Neural cell (in vitro differentiated cells): ENCODE results near the gene CLDN17. TPM values are rescaled to one million over a fixed set of nuclear protein-coding genes. Genes with fewer than 3 reads are reported as not detected.

ENCODE experiments used
- H2AFZ ChIP-seq: fragments of 200-600, 300-800 bp; sonication (generic), shearing (Covaris generic); 2 replicates; pipeline ENCODE4 v1.6.0; 2014; ENCODE audit warnings: low read depth, mild to moderate bottlenecking, antibody characterized with exemption, low read length, moderate library complexity
- H3F3A ChIP-seq: fragments of 200-600 bp; shearing (Covaris generic); 2 replicates; pipeline ENCODE4 v1.6.1; 2016; ENCODE audit warnings: mild to moderate bottlenecking, moderate library complexity, mixed read lengths, antibody characterized with exemption, low read length; ENCODE audit not compliant: insufficient read depth, poor library complexity, severe bottlenecking
- H3K27ac ChIP-seq: fragments of 200-600, 300-800 bp; sonication (generic), shearing (Covaris generic); 2 replicates; pipeline ENCODE4 v1.5.1; 2014; ENCODE audit warnings: mild to moderate bottlenecking, low read length, moderate library complexity
- H3K27me3 ChIP-seq: fragments of 300-800, 200-600 bp; sonication (generic), shearing (Covaris generic); 2 replicates; pipeline ENCODE4 v1.6.0; 2014; ENCODE audit warnings: mild to moderate bottlenecking, low read depth, low read length, moderate library complexity; ENCODE audit not compliant: insufficient read depth
- H3K36me3 ChIP-seq: fragments of 300-800, 200-600 bp; sonication (generic), shearing (Covaris generic); 2 replicates; pipeline ENCODE4 v1.5.1; 2014; ENCODE audit warnings: mild to moderate bottlenecking, antibody characterized with exemption, low read length, moderate library complexity; ENCODE audit not compliant: insufficient read depth
- H3K4me2 ChIP-seq: fragments of 300-800, 200-600 bp; sonication (generic), shearing (Covaris generic); 2 replicates; pipeline ENCODE4 v1.6.0; 2014; ENCODE audit warnings: mild to moderate bottlenecking, low read length
- H3K4me3 ChIP-seq: fragments of 300-800, 200-600 bp; sonication (generic), shearing (Covaris generic); 2 replicates; pipeline ENCODE4 v1.5.1; 2014; ENCODE audit warnings: mild to moderate bottlenecking, low read length, moderate library complexity
- H3K79me2 ChIP-seq: fragments of 200-600 bp; shearing (Covaris generic); replicated peaks from 2 replicates; pipeline ENCODE4 v1.6.0; 2014; ENCODE audit warnings: mild to moderate bottlenecking, low read length, moderate library complexity; ENCODE audit not compliant: insufficient read depth
- H3K9ac ChIP-seq: fragments of 300-800, 200-600 bp; sonication (generic), shearing (Covaris generic); 2 replicates; pipeline ENCODE4 v1.6.1; 2016; ENCODE audit warnings: mild to moderate bottlenecking, low read length, mixed read lengths
- H3K9me2 ChIP-seq: fragments of 200-600 bp; shearing (Covaris generic); 2 replicates; pipeline ENCODE4 v1.6.1; 2016; ENCODE audit warnings: mild to moderate bottlenecking, low read length, mixed read lengths; ENCODE audit not compliant: insufficient read depth
- H3K9me3 ChIP-seq: fragments of 200-600, 300-800 bp; sonication (generic), shearing (Covaris generic); 2 replicates; pipeline ENCODE4 v1.6.1; 2016; ENCODE audit warnings: mild to moderate bottlenecking, mixed run types, low read length, moderate library complexity, mixed read lengths
- H4K20me1 ChIP-seq: fragments of 200-600 bp; shearing (Covaris generic); 2 replicates; pipeline ENCODE4 v1.6.1; 2016; ENCODE audit warnings: mild to moderate bottlenecking, mixed run types; ENCODE audit not compliant: insufficient read depth
- CTCF ChIP-seq: fragments of 450-650 bp; IDR thresholded peaks from 2 replicates; pipeline ENCODE4 v1.5.1; 2014; ENCODE audit warnings: antibody characterized with exemption, mild to moderate bottlenecking, moderate library complexity; ENCODE audit not compliant: poor library complexity, severe bottlenecking
- EP300 ChIP-seq: fragments of 450-650 bp; conservative IDR thresholded peaks from 2 replicates; pipeline ENCODE4 v1.6.1; 2014; ENCODE audit warnings: antibody characterized with exemption, mild to moderate bottlenecking, moderate library complexity; ENCODE audit not compliant: poor library complexity, severe bottlenecking
- EZH2 ChIP-seq: fragments of 200-600, 300-800 bp; shearing (Covaris generic), sonication (generic); IDR thresholded peaks from 2 replicates; pipeline ENCODE4 v1.6.1; 2014; ENCODE audit warnings: antibody characterized with exemption, low read length, borderline replicate concordance, mild to moderate bottlenecking; ENCODE audit not compliant: insufficient read depth, poor library complexity, severe bottlenecking
- MXI1 ChIP-seq: fragments of 450-650 bp; conservative IDR thresholded peaks from 2 replicates; pipeline ENCODE4 v1.6.1; 2014; ENCODE audit warnings: antibody characterized with exemption, mild to moderate bottlenecking; ENCODE audit not compliant: poor library complexity, severe bottlenecking
- POLR2AphosphoS5 ChIP-seq: IDR thresholded peaks from 2 replicates; pipeline ENCODE4 v1.6.1; 2012
- RAD21 ChIP-seq: fragments of 450-650 bp; conservative IDR thresholded peaks from 2 replicates; pipeline ENCODE4 v1.6.1; 2014; ENCODE audit warnings: antibody characterized with exemption, mild to moderate bottlenecking, moderate library complexity
- REST ChIP-seq: IDR thresholded peaks from 2 replicates; pipeline ENCODE4 v1.6.1; 2012; ENCODE audit warnings: borderline replicate concordance
- SMC3 ChIP-seq: fragments of 450-650 bp; conservative IDR thresholded peaks from 2 replicates; pipeline ENCODE4 v1.6.1; 2014; ENCODE audit warnings: antibody characterized with exemption, mild to moderate bottlenecking, moderate library complexity; ENCODE audit not compliant: poor library complexity
- TAF1 ChIP-seq: IDR thresholded peaks from 2 replicates; pipeline ENCODE4 v1.6.1; 2012; ENCODE audit warnings: low read depth
- polyA plus RNA-seq: library from polyadenylated mRNA; depleted of rRNA; stranded (reverse); fragments of >200 nt; gene quantifications from 2 replicates; pipeline ENCODE4 v1.2.3, GENCODE V29; 2014

Gene CLDN17
- polyA plus RNA-seq, 1 donor from 2014 or later: not detected

- H3K79me2 ChIP-seq: no peaks in the 10 kb centered on the region
- H3K4me2 ChIP-seq: no peak overlapping the region
- no peak overlapping the region for H3K27ac ChIP-seq
- H3F3A ChIP-seq: no peaks in the 10 kb centered on the region
- H3K36me3 ChIP-seq: no peaks in the 10 kb centered on the region
- H3K4me3 ChIP-seq: no peak overlapping the region
- H3K27me3 ChIP-seq: no peaks in the 10 kb centered on the region
- H3K9me3 ChIP-seq: no peaks in the 10 kb centered on the region
- TF ChIP-seq REST (no peak), MXI1 (no peak), SMC3 (no peak), TAF1 (no peak)
- no peaks in the 10 kb centered on the region for H4K20me1 ChIP-seq
- no peak overlapping the region for H3K9ac ChIP-seq
- H3K9me2 ChIP-seq: no peaks in the 10 kb centered on the region
- H2AFZ ChIP-seq: no peak overlapping the region
Observed at GRCh38 chr21:30146558-30147282, 19.9 kb downstream of the CLDN17 start.

GRCh38 chr21:30138483-30138882 lies 28.1 kb downstream of the CLDN17 start:
- H3K9me3 ChIP-seq: no peaks in the 10 kb centered on the region
- no peak overlapping the region for H3K4me3 ChIP-seq
- no peaks in the 10 kb centered on the region for H3K36me3 ChIP-seq
- H3K27me3 ChIP-seq: no peaks in the 10 kb centered on the region
- H3K4me2 ChIP-seq: no peak overlapping the region
- no peak overlapping the region for H2AFZ ChIP-seq
- H3F3A ChIP-seq: no peaks in the 10 kb centered on the region
- no peak overlapping the region for H3K27ac ChIP-seq
- no peaks in the 10 kb centered on the region for H4K20me1 ChIP-seq
- H3K9ac ChIP-seq: no peak overlapping the region
- no peaks in the 10 kb centered on the region for H3K9me2 ChIP-seq
- no peaks in the 10 kb centered on the region for H3K79me2 ChIP-seq
- TF ChIP-seq POLR2AphosphoS5: no peak
- no peak for TF ChIP-seq EP300
- no peak for TF ChIP-seq EZH2

GRCh38 chr21:30129246-30129645 lies 37.4 kb downstream of the CLDN17 start:
- H3K9ac ChIP-seq: no peak overlapping the region
- TF ChIP-seq SMC3 (no peak), TAF1 (no peak), EP300 (no peak), REST (no peak), EZH2 (no peak), POLR2AphosphoS5 (no peak), CTCF (no peak), RAD21 (no peak), MXI1 (no peak)
- H3K27ac ChIP-seq: no peak overlapping the region
- H4K20me1 ChIP-seq: no peaks in the 10 kb centered on the region
- H2AFZ ChIP-seq: no peak overlapping the region
- no peaks in the 10 kb centered on the region for H3K36me3 ChIP-seq
- H3K27me3 ChIP-seq: no peaks in the 10 kb centered on the region
- no peak overlapping the region for H3K4me2 ChIP-seq
- H3K9me3 ChIP-seq: no peaks in the 10 kb centered on the region
- no peaks in the 10 kb centered on the region for H3K79me2 ChIP-seq
- H3F3A ChIP-seq: no peaks in the 10 kb centered on the region
- no peak overlapping the region for H3K4me3 ChIP-seq
- no peaks in the 10 kb centered on the region for H3K9me2 ChIP-seq
